Amygdala (tissue), 56 donors: ENCODE measurements around the gene SEC31A.

Source experiments
- DNase-seq, 56 donors: peaks; one replicate each; lab custom pipeline; 2025; lab: John Stamatoyannopoulos, UW

SEC31A gene

DNA sequence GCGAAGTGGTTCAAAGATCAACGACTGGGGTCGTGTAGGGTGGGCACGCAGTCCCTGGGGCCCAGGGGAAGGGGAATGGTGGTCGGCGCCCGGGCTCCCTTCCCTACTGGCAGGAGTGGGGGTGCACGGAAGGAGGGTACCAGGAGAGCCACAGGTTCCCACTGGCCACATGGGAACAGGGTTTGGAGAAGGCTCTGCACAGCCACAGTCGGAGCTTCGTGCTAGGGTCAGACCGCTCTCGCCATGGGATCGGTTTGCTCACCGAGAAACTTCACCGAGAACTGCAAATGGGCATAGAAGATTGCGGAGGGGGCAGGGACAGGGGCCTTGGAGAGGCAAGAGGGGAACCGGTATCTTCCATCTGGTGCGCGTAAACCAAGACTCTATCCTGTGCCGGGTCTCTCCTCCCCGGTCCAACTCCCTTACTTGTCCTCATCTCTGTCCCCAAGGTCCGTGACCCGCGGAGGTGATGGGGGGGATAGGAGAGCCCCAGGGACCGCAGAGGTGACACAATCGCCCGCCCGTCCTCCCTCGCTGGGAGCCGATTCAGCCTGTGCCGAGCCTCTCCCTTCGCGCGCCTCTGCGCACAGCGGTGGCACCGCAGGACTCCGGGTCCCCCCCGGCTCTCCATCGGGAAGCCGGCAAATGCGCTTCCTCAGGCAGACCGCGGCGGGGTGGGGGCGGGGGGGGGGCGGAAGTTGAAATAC is 93.4 kb downstream of the SEC31A start:
- DNase-seq: peak in 21 of 56 donors; percentile 22 to 71 (median 42)

GRCh38 chr4:82797040-82797404 is 93.9 kb downstream of the SEC31A start:
- peak in 13 of 56 donors; percentile 8 to 69 (median 45) for DNase-seq

DNA sequence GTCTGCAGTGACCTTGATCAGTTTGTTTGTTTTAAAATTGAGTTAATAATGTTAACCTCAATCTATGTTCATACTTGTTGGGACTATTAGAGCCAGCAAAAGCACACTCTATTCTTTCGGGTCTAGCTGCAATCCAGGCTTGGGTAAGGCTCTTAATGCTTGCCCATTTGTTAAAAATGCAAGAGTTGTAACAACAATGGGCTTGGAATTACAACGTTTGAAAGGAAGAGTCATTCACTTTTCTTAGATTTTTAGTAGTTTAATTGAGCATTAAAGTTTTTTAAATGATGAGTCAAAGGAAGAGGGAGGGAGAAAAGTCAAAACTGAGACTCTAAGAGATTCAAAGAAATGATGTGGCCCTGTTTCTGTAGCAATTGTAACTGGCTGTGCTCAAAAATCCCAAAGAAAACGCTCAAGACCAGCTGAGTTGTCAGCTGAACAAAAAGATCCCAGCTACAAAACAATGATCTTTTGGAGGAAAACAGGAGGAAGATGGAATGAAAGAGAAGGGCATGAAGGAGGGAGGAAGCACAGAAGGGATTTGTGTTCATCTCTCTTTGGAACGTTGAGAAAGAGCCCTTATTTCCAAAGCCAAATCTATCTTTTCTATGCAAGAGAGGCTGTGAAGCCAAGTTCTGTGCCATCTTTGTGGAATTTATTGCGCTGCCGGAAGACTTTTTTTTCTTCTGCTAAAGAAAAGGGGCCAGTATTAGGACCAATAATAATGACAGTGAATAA is 97.9 kb downstream of the SEC31A start:
- DNase-seq: peak in 9 of 56 donors; percentile 11 to 70 (median 31)

- DNase-seq: no peak
These were observed 99.8 kb downstream of the SEC31A start for GRCh38 chr4:82791179-82791578.

DNA sequence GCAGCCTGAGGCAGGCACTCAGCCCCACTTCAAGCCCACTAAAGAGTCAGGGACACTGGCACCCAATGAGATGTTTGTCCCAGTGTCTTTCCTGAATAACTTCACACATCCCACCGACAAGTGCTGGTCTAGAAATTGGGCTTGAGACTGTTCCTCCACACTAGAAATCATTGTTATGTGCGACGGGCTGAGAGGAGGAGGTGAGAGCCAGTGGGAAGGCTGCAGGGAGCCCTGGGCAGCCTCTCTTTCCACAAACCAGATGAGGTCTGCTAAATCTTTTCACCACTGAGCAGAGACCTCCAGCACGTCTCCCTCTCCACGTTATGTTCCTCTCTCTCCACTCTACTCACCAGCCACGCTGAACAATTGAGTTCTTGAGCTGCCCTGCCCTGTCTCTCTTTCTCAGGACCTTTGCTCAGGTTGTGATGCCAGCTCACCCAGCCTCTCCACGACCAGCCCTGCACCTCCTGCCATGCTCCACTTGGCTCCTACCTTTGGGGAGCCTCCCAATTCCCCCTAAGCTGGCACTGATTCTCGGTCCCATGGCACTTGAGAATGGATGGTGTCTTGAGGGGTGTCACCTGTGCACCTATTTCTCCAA is 100.8 kb downstream of the SEC31A start:
- DNase-seq: peak in 1 of 56 donors; percentile 10

GRCh38 chr4:82789025-82789776 is 101.8 kb downstream of the SEC31A start:
- no peak for DNase-seq

- DNase-seq: no peak
These were observed 103.6 kb downstream of the SEC31A start for GRCh38 chr4:82787342-82787741.

- DNase-seq: no peak
These were observed 104.1 kb downstream of the SEC31A start for GRCh38 chr4:82786828-82787227.

- DNase-seq: peak in 3 of 56 donors; percentile 23 to 35 (median 30)
These were observed 105.1 kb downstream of the SEC31A start for GRCh38 chr4:82785611-82786400.

DNA sequence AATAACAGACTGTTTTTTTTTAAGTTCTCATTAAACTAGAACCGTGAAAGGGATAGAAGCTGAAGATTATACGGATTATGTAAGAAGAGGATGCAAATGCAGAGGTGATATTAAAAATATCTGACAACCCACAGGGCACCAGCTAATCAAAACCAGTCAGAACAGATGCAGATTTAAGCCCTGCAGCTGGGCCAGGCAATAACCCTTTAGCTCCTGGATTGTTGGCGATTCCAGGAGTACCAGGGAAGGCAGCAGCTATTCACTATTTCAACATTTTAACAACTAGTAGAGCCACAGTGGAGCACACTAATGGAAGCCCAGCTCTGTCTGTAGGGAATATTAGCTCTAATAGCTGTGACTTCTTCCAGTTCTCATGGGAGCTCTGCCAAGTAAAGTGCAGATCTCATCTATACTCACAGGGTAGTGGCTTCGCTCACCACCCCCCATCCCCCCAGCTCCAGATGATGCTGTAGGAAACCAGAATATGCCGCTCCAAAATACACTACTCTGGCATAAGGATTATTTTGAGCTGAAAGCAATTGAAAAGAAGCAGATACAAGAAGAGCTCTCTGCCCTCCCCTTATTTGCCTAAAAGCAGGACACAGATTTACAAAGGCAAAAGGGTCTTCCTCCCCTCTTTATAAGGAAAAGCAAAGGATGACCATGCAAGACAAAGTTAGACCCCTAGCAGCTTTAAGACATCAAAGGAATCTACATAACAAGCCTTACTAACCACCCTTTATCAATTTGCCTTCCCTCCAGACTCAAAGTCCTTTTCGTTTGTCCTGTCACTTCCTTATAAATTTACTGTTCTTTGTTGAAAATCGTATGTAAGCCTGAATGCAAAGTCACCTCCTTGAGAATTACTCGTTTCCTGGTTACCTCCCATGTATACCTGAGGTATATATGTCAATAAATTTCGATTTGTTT is 106.0 kb downstream of the SEC31A start:
- DNase-seq: peak in 4 of 56 donors; percentile 20 to 57 (median 40)

DNA sequence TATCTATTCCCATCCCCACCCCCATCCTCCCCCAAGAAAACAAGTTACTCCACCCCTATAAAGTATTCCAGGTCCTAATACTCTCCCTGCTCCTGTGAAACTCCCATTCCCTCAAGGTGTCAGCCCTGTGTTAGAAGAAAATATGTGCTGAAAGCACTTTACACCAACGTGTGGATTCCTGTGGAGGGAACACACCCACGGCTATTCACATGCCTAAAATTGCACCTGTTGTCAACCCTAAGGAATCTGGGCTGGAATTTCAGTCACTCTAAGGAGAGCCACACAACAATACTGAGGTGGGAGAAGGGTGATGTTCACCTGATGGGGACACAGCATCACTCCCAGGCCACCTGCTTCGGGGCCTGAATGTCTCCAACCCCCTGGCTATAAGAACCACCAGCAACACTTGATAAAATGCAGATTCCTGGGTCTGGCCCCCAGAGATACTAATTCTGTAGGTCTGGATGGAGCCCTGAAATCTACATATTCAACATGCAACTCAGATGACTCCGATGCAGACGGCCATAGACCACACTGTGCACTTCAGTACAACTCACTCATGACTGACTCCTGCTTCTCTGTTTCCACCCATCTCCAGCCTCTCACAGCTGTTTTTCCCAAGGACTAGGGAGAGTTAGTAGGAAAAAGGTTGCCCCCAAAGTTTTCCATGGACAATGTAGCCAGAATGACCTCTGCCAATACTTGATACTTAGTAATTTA is 108.2 kb downstream of the SEC31A start:
- no peak for DNase-seq

DNA sequence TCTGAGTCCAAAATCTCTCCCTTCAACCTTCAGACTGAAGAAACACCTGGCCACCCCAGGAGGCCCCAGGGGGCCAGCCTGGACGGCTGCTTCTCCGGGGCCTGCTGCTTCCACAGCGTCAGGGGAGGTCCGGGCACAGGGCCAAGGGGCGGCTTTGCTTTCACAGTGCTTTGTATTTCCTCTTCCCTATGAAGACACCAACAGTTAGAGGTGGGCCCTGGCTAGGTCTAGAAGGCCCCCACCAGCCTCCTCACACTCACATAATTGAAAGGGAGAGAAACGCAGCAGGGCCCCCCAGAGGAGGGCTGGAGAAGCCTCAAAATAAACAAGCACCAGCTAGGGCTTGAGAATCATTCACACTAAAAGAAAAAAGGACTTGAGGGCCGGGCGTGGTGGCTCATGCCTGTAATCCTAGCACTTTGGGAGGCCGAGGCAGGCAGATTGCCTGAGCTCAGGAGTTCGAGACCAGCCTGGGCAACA is 110.2 kb downstream of the SEC31A start:
- DNase-seq: peak in 40 of 56 donors; percentile 10 to 79 (median 40)

GRCh38 chr4:82780170-82780751 is 110.7 kb downstream of the SEC31A start:
- DNase-seq: no peak

DNA sequence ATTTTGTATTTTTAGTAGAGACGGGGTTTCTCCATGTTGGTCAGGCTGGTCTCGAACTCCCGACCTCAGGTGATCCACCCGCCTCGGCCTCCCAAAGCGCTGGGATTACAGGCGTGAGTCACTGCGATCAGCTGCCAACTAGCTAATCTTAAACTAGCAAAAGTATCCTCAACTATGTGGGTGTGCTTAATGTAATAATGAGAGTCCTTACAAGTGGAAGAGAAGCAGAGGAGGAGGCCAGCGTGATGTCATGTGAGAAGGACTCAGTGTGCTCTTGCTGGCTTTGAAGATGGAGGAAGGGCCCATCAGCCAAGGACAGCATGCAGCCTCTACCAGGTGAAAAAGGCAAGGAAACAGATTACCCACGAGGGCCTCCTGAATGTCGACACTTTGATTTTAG is 111.9 kb downstream of the SEC31A start:
- DNase-seq: no peak

DNA sequence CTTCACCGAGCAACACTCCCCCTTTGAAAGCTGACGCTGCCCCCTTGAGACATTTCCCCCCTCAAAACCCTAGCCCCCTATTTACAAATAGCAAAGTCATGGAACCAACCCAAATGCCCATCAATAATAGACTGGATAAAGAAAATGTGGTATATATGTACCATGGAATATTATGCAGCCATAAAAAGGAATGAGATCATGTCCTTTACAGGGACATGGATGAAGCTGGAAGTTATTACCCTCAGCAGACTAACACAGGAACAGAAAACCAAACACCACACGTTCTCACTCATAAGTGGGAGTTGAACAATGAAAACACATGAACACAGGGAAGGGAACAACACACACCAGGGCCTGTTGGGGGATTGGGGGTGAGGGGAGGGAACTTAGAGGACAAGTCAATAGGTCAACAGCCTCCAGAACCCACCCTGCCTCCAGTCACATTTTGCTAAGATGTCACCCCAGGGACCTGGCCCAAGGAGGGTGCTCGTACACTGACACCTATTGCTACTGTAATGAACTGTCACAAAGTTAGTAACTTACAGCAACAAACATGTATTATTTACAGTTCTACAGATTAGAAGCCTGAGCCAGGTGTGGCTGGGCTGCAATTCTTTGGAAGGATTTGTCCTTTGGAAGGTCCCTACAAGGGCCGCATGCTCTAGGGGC is 113.0 kb downstream of the SEC31A start:
- DNase-seq: no peak

- DNase-seq: no peak
These were observed 113.9 kb downstream of the SEC31A start for GRCh38 chr4:82776925-82777542.

DNA sequence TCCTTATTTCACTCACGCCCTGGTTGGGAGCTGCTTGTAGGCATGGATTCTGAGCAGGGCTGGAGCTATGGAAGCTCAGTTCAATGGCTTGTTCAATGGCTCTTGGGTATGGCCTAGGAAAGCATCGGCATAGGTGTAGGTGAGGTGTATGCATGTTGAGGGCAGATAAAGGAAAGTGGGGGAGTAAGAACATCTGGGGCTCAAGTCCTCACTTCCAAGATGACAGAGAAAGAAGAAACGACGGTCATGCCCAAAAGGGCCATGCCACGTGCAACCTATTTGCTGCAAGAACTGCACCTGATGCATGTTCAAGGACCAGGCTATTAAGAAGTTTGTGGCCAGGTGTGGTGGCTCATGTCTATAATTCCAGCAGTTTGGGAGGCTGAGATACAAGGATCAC is 115.7 kb downstream of the SEC31A start:
- no peak for DNase-seq
